Esophagus muscularis mucosa (tissue), 4 donors: ENCODE results near the gene MORC2. TPM values are rescaled to one million over a fixed set of nuclear protein-coding genes. Genes with fewer than 3 reads are reported as not detected.

Source experiments
- DNase-seq: peaks from one replicate; pipeline ENCODE4 v3.0.0-alpha.2; 2017; ENCODE audit errors: extremely low spot score
- H3K27ac ChIP-seq, 4 donors: fragments of 200-600 bp; sonication (generic); replicated peaks in 1 of 4; 1 replicate in 3 of 4; 2 replicates in 1 of 4; pipeline ENCODE4 v1.5.1; 2016 to 2019; ENCODE audit warnings: mild to moderate bottlenecking in 1 of 4
- H3K27me3 ChIP-seq, 4 donors: fragments of 200-600 bp; sonication (generic); one replicate each; pipeline versions ENCODE4 v1.5.1 to v1.6.0; 2016 to 2019
- H3K36me3 ChIP-seq, 4 donors: fragments of 200-600 bp; sonication (generic); one replicate each; pipeline ENCODE4 v1.5.1; 2016 to 2019
- H3K4me1 ChIP-seq, 4 donors: fragments of 200-600 bp; sonication (generic); one replicate each; pipeline ENCODE4 v1.5.1; 2016 to 2019
- H3K4me3 ChIP-seq, 4 donors: fragments of 200-600 bp; sonication (generic); 1 replicate in 2 of 4; 2 replicates in 2 of 4; pipeline ENCODE4 v1.5.1; 2016 to 2019; ENCODE audit warnings: mild to moderate bottlenecking in 4 of 4, moderate library complexity in 1 of 4
- H3K9me3 ChIP-seq, 4 donors: fragments of 200-600 bp; sonication (generic); 1 replicate in 3 of 4; 2 replicates in 1 of 4; pipeline ENCODE4 v1.5.1; 2016 to 2019
- EP300 ChIP-seq: sonication (generic); formaldehyde crosslinking; IDR thresholded peaks from one replicate; pipeline ENCODE4 v1.6.1; 2017; ENCODE audit warnings: antibody characterized with exemption
- POLR2A ChIP-seq: fragments of 450-650 bp; IDR thresholded peaks from one replicate; pipeline ENCODE4 v1.6.1; 2017; ENCODE audit warnings: antibody characterized with exemption, moderate library complexity, mild to moderate bottlenecking, low read depth
- POLR2AphosphoS5 ChIP-seq, 2 donors: sonication (generic); formaldehyde crosslinking; IDR thresholded peaks; one replicate each; pipeline ENCODE4 v1.6.1; 2017; ENCODE audit warnings: antibody characterized with exemption in 2 of 2
- WGBS: methylation state at CpG from one replicate; pipeline ENCODE4 v1.1.5; 2018; 5-methylcytosine and 5-hydroxymethylcytosine counted together
- intact Hi-C: fragments of 100-400 bp; cut with DNase I; formaldehyde crosslinking; loops from one replicate; pipeline ENCODE4 v1.15.1; 2023
- total RNA-seq, 4 donors: library from RNA; depleted of rRNA; stranded (reverse); fragments of >200 nt; gene quantifications; one replicate each; pipeline versions ENCODE4 v1.1.0 to v1.2.1, GENCODE V29; 2016
- TF ChIP-seq, protein P1 (sequence below), 3 experiments: fragments of 200-600 bp in 2 of 3; fragments of 450-650 bp in 1 of 3; sonication (generic) in 2 of 3; IDR thresholded peaks; one replicate each; pipeline ENCODE4 v1.5.1; 2017 to 2019; ENCODE audit warnings: antibody characterized with exemption in 3 of 3, mild to moderate bottlenecking in 2 of 3, moderate library complexity in 1 of 3

MORC2 gene
- total RNA-seq, 4 donors from 2014 or later: 19.5 to 28.8 (median 23.8) TPM

- Histone ChIP-seq H3K36me3 (peaks cover 33 to 82% (median 78%) of the 10 kb centered on the region in 4 donors), H3K9me3 (no peaks in the 10 kb centered on the region), H3K4me3 (no peak overlapping the region), H3K4me1 (peaks cover 21 to 44% (median 33%) of the 10 kb centered on the region in 4 donors), H3K27me3 (no peaks in the 10 kb centered on the region), H3K27ac (peak overlapping the region; percentile 69 to 83 (median 78))
- DNase-seq: peak; percentile 90
- WGBS: 33% methylated on average over 5 of the region's 5 CpGs
- TF ChIP-seq EP300 (no peak), POLR2AphosphoS5 (IDR thresholded peaks at IDR 0.05) (peak; percentile 31 to 61), POLR2A (no peak)
- TF ChIP-seq, protein P1, sequence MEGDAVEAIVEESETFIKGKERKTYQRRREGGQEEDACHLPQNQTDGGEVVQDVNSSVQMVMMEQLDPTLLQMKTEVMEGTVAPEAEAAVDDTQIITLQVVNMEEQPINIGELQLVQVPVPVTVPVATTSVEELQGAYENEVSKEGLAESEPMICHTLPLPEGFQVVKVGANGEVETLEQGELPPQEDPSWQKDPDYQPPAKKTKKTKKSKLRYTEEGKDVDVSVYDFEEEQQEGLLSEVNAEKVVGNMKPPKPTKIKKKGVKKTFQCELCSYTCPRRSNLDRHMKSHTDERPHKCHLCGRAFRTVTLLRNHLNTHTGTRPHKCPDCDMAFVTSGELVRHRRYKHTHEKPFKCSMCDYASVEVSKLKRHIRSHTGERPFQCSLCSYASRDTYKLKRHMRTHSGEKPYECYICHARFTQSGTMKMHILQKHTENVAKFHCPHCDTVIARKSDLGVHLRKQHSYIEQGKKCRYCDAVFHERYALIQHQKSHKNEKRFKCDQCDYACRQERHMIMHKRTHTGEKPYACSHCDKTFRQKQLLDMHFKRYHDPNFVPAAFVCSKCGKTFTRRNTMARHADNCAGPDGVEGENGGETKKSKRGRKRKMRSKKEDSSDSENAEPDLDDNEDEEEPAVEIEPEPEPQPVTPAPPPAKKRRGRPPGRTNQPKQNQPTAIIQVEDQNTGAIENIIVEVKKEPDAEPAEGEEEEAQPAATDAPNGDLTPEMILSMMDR (IDR thresholded peaks at IDR 0.05): peak in 2 of 3 experiments; percentile 29 to 48
- intact Hi-C loops: loop anchor here (2.0 kb wide), 2 partner anchors 138 to 202 kb away; no protein-coding TSS in a partner anchor
Observed at GRCh38 chr22:30947173-30947815, 21.3 kb downstream of the MORC2 start.

- TF ChIP-seq, protein P1 (IDR thresholded peaks at IDR 0.05): no peak
- no peak for TF ChIP-seq POLR2AphosphoS5 (IDR thresholded peaks at IDR 0.05)
- TF ChIP-seq EP300: no peak
- TF ChIP-seq POLR2A: no peak
- no peak for DNase-seq
- H3K4me3 ChIP-seq: no peak overlapping the region
- no peaks in the 10 kb centered on the region for H3K9me3 ChIP-seq
- H3K27me3 ChIP-seq: no peaks in the 10 kb centered on the region
- 71% methylated on average over 7 of the region's 7 CpGs for WGBS
- peak overlapping the region; percentile 69 to 83 (median 78) for H3K27ac ChIP-seq
- H3K4me1 ChIP-seq: peaks cover 21 to 42% (median 33%) of the 10 kb centered on the region in 4 donors
- H3K36me3 ChIP-seq: peaks cover 42 to 85% (median 82%) of the 10 kb centered on the region in 4 donors
- intact Hi-C loops: loop anchor here (2.0 kb wide), 2 partner anchors 138 to 202 kb away; no protein-coding TSS in a partner anchor
Observed at GRCh38 chr22:30946354-30946753, 22.2 kb downstream of the MORC2 start.

DNA sequence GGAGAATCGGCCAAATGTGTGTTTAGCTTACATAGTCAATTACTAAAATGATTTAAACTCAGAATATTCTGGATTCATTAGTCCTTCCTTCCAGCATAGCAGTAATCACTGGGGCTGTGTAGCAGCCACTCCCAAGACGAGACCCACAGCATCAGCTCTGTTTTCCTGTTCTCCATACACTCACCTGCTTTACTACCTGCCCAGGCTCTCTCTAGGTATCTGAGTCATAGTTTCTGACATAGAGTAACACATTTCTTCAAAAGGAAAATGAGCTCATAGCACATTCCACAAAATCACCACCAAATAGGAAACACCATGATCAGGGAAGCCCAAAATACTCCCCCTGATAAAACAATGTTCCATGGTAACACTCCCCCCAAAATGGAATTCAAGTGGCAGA, 22.9 kb downstream of the MORC2 start:
- H3K36me3 ChIP-seq: peaks cover 48 to 85% (median 82%) of the 10 kb centered on the region in 4 donors
- no peaks in the 10 kb centered on the region for H3K27me3 ChIP-seq
- H3K4me1 ChIP-seq: peaks cover 21 to 42% (median 31%) of the 10 kb centered on the region in 4 donors
- H3K4me3 ChIP-seq: no peak overlapping the region
- H3K9me3 ChIP-seq: no peaks in the 10 kb centered on the region
- no peak for DNase-seq
- no peak for TF ChIP-seq POLR2A
- 87% methylated on average over 2 of the region's 2 CpGs for WGBS
- H3K27ac ChIP-seq: peak overlapping the region in 2 of 4 donors; percentile 83
- intact Hi-C loops: loop anchor here (2.0 kb wide), 2 partner anchors 139 to 203 kb away; no protein-coding TSS in a partner anchor

DNA sequence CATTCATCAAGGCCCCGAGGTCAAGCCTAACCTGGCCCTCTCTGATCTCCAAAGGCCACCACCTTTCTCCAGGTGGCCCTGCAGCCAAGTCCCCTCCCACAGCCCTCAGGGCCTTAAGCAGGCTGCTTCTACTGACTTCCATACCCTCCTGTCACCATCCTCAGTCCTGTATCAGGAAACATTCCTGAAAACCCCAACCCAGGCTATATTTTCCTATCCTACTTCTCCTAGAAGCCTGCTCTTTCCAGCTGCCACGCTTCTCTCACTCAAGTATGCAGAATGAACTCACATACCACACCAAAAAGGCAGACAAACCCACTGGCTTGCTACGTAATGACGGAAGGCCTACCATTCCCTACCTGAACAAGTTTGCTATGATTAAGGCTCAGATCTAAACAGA, 23.6 kb downstream of the MORC2 start:
- TF ChIP-seq EP300 (no peak), POLR2A (no peak), POLR2AphosphoS5 (IDR thresholded peaks at IDR 0.05) (no peak)
- TF ChIP-seq, protein P1 (IDR thresholded peaks at IDR 0.05): no peak
- Histone ChIP-seq H3K36me3 (peaks cover 54 to 86% (median 82%) of the 10 kb centered on the region in 4 donors), H3K4me3 (no peak overlapping the region), H3K27me3 (no peaks in the 10 kb centered on the region), H3K9me3 (no peaks in the 10 kb centered on the region), H3K4me1 (peaks cover 21 to 40% (median 30%) of the 10 kb centered on the region in 4 donors), H3K27ac (no peak overlapping the region)
- intact Hi-C loops: no loop called here
- DNase-seq: no peak
- 87% methylated on average over 4 of the region's 4 CpGs for WGBS

- 80% methylated on average over 3 of the region's 3 CpGs for WGBS
- H3K4me3 ChIP-seq: no peak overlapping the region
- no peaks in the 10 kb centered on the region for H3K27me3 ChIP-seq
- no peaks in the 10 kb centered on the region for H3K9me3 ChIP-seq
- intact Hi-C loops: no loop called here
- H3K4me1 ChIP-seq: peaks cover 17 to 25% (median 23%) of the 10 kb centered on the region in 4 donors
- DNase-seq: no peak
- TF ChIP-seq POLR2AphosphoS5 (IDR thresholded peaks at IDR 0.05) (no peak), EP300 (no peak), POLR2A (no peak)
- TF ChIP-seq, protein P1 (IDR thresholded peaks at IDR 0.05): no peak
- H3K27ac ChIP-seq: no peak overlapping the region
- H3K36me3 ChIP-seq: peaks cover 61 to 86% (median 84%) of the 10 kb centered on the region in 4 donors
Observed at GRCh38 chr22:30943368-30943767, 25.2 kb downstream of the MORC2 start.
